ENCODE results near the gene FAM120B. TPM values are rescaled to one million over a fixed set of nuclear protein-coding genes. Genes with fewer than 3 reads are reported as not detected.

FAM120B gene
- total RNA-seq, 1 experiment from 2014 or later = 25.2 TPM

DNA sequence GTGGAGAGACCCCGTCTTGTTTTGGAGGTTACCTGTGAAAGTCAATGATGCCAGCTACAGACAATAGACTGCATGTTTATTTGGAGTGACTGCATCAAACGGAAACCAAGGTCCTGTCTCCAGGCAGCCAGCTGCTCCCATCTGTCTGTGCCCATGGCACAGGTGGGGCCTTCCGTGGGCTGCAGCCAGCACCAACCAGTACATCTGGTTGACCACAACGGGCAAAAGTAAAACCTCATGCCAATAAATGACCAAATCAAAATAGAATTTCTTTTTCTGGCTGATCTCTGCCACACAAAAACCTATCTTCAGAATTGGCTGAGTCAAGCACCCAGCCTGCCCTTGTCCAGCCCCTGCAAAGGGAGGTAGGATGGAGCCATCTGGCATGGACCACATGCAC is 49.2 kb upstream of the FAM120B start:
- Histone ChIP-seq H3K4me3 (replicated peaks in 1 of 2; ENCODE audit: low read depth in 1 of 2, low read length in 2 of 2) (no peak overlapping the region), H3K79me2 (ENCODE audit: insufficient read depth, low read length) (no peaks in the 10 kb centered on the region), H3K9ac (ENCODE audit: low read length) (no peak overlapping the region), H4K20me1 (ENCODE audit: insufficient read depth) (no peaks in the 10 kb centered on the region), H3K27ac (ENCODE audit: low read depth, low read length) (no peak overlapping the region), H3K9me3 (ENCODE audit: control insufficient read depth in 1 of 2, insufficient read depth in 1 of 2, low read depth in 1 of 2, low read length in 2 of 2) (no peaks in the 10 kb centered on the region), H3K9me2 (ENCODE audit: insufficient read depth) (no peaks in the 10 kb centered on the region), H2AFZ (ENCODE audit: low read depth, low read length, poor library complexity, severe bottlenecking) (no peak overlapping the region), H3K4me1 (ENCODE audit: control insufficient read depth in 1 of 2, insufficient read depth in 2 of 2, low read length in 2 of 2) (no peaks in the 10 kb centered on the region), H3K4me2 (ENCODE audit: low read length) (no peak overlapping the region), H3K27me3 (ENCODE audit: insufficient read depth, low read length) (no peaks in the 10 kb centered on the region), H3K36me3 (ENCODE audit: control insufficient read depth in 1 of 2, insufficient read depth in 2 of 2, low read length in 2 of 2) (no peaks in the 10 kb centered on the region)
- ChIA-PET CTCF (no interaction called here), RAD21 (ENCODE audit: low non-redundant PET in 1 of 2, low total read pairs in 2 of 2, uncharacterized antibody in 2 of 2, unreplicated experiment in 2 of 2) (no interaction called here), POLR2A (no interaction called here)
- intact Hi-C loops (cut with micrococcal nuclease) = no loop called here
- BruUV-seq (replicated peaks) = no TSS peak
- no peak for DNase-seq (ENCODE audit: low read depth, low spot score)
- no peak for ATAC-seq
- TF ChIP-seq FOSL1 (IDR thresholded peaks at IDR 0.05; ENCODE audit: low read depth) (no peak), EZH2 (IDR thresholded peaks at IDR 0.05) (no peak), YY1 (IDR thresholded peaks at IDR 0.05; ENCODE audit: extremely low read depth, insufficient replicate concordance, low read depth, low read length) (no peak)

GRCh38 chr6:170258407-170258806 is 48.2 kb upstream of the FAM120B start:
- H3K9ac ChIP-seq (ENCODE audit: low read length) = no peak overlapping the region
- ChIA-PET CTCF (no interaction called here), RAD21 (ENCODE audit: low non-redundant PET in 1 of 2, low total read pairs in 2 of 2, uncharacterized antibody in 2 of 2, unreplicated experiment in 2 of 2) (no interaction called here), POLR2A (no interaction called here)
- ATAC-seq (no peak), DNase-seq (ENCODE audit: low read depth, low spot score) (no peak)
- H3K4me3 ChIP-seq (replicated peaks in 1 of 2; ENCODE audit: low read depth in 1 of 2, low read length in 2 of 2) = no peak overlapping the region
- no peaks in the 10 kb centered on the region for H4K20me1 ChIP-seq (ENCODE audit: insufficient read depth)
- H3K27ac ChIP-seq (ENCODE audit: low read depth, low read length) = no peak overlapping the region
- no peaks in the 10 kb centered on the region for H3K79me2 ChIP-seq (ENCODE audit: insufficient read depth, low read length)
- no TSS peak for BruUV-seq (replicated peaks)
- H2AFZ ChIP-seq (ENCODE audit: low read depth, low read length, poor library complexity, severe bottlenecking) = no peak overlapping the region
- intact Hi-C loops (cut with micrococcal nuclease) = no loop called here
- no peaks in the 10 kb centered on the region for H3K4me1 ChIP-seq (ENCODE audit: control insufficient read depth in 1 of 2, insufficient read depth in 2 of 2, low read length in 2 of 2)
- H3K9me2 ChIP-seq (ENCODE audit: insufficient read depth) = no peaks in the 10 kb centered on the region
- no peaks in the 10 kb centered on the region for H3K27me3 ChIP-seq (ENCODE audit: insufficient read depth, low read length)
- H3K4me2 ChIP-seq (ENCODE audit: low read length) = no peak overlapping the region
- H3K9me3 ChIP-seq (ENCODE audit: control insufficient read depth in 1 of 2, insufficient read depth in 1 of 2, low read depth in 1 of 2, low read length in 2 of 2) = no peaks in the 10 kb centered on the region
- no peaks in the 10 kb centered on the region for H3K36me3 ChIP-seq (ENCODE audit: control insufficient read depth in 1 of 2, insufficient read depth in 2 of 2, low read length in 2 of 2)
- TF ChIP-seq YY1 (IDR thresholded peaks at IDR 0.05; ENCODE audit: extremely low read depth, insufficient replicate concordance, low read depth, low read length) (no peak), MAX (IDR thresholded peaks at IDR 0.05) (no peak), SIN3A (IDR thresholded peaks at IDR 0.05; ENCODE audit: low read depth) (no peak), CBX3 (IDR thresholded peaks at IDR 0.05; ENCODE audit: low read depth) (no peak), REST (IDR thresholded peaks at IDR 0.05; ENCODE audit: low read depth) (no peak), FOSL1 (IDR thresholded peaks at IDR 0.05; ENCODE audit: low read depth) (no peak), RAD21 (IDR thresholded peaks at IDR 0.05; ENCODE audit: low read depth) (no peak), ZNF274 (IDR thresholded peaks at IDR 0.05; ENCODE audit: low read depth, low read length) (no peak), ZBTB33 (IDR thresholded peaks at IDR 0.05; ENCODE audit: extremely low read depth, insufficient replicate concordance, low read length) (no peak), JUND (IDR thresholded peaks at IDR 0.05) (no peak), POLR2A (IDR thresholded peaks at IDR 0.05; ENCODE audit: borderline replicate concordance, extremely low read depth, insufficient read depth, insufficient read length) (no peak), ELF1 (IDR thresholded peaks at IDR 0.05; ENCODE audit: borderline replicate concordance, low read depth) (no peak), EZH2 (IDR thresholded peaks at IDR 0.05) (no peak), SP1 (IDR thresholded peaks at IDR 0.05; ENCODE audit: low read depth) (no peak), SRF (IDR thresholded peaks at IDR 0.05; ENCODE audit: low read depth) (no peak), TCF7L2 (IDR thresholded peaks at IDR 0.05; ENCODE audit: borderline replicate concordance, extremely low read depth, insufficient read depth, insufficient read length) (no peak)
- TF ChIP-seq, protein P1, sequence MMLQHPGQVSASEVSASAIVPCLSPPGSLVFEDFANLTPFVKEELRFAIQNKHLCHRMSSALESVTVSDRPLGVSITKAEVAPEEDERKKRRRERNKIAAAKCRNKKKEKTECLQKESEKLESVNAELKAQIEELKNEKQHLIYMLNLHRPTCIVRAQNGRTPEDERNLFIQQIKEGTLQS (IDR thresholded peaks at IDR 0.05) = no peak

All from HCT116 (cell line).